ENCODE data around the gene TTC13.

The TTC13 gene

DNA sequence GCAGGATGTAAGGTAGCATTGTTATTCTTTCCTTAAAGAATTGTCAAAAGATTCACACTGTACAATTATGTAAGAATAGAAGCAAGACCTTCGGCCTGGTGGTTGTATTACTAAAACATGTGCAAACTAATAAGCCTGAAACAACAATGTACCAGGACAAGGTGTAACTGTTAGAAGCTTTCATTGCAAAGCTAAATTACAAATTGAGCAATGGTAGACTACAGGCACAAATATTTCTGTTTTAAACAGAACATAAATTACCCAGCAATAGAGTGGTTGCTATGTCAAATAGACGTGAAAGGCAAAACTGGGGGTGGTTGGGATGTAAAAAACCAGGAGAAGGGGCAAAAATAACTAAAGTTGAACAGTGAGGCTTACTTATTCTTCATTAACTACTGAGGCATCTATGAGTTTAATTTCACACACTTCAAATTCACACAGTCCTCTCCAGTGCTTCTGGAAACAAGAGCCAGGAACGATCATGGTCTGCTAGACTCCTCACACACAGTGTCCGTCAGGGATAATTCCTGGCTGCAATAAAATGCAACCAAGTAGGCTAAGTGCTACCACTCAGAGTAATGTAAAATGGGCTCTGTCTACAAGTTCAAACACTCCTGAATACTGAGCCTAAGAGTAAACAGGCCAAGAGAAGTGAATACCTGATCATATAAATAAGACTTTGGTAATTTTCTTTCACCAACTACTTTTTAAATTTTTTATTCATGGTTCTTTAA is 71.0 kb downstream of the TTC13 start:
- DNase-seq (ENCODE audit: low spot score) = no peak

- no peak for DNase-seq (ENCODE audit: low spot score)
These were observed 72.4 kb downstream of the TTC13 start for GRCh38 chr1:230906226-230906625.

GRCh38 chr1:230905733-230906132 is 72.9 kb downstream of the TTC13 start:
- peak; percentile 70 for DNase-seq (ENCODE audit: low spot score)

DNA sequence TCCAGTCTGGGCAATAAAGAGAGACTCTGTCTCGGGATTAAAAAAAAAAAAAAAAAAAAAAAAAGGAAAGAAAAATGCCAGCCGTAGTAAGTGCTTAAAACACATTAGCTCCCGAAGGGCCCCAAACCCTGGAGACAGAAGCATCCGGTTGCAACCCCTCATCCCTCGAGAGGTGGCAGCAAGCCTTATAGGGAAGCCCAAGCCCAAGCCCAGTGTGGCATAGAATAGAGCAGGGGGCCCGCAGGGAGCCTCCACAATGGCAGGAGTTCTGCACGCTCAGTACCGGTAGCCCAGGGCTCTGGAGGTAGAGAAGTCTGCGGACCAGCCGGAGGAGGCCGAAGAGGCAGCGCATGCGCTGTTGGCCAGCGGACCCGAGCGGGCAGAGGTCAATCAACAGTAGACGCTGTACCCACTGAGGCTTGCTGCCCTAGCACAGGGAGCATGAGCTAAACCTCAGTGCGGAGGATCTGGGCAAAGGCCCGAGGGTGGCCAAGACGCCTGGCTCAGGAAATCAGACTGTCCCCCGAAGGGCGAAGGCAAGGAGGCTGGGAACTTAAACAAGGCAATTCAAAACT is 76.2 kb downstream of the TTC13 start:
- DNase-seq (ENCODE audit: low spot score) = no peak

DNA sequence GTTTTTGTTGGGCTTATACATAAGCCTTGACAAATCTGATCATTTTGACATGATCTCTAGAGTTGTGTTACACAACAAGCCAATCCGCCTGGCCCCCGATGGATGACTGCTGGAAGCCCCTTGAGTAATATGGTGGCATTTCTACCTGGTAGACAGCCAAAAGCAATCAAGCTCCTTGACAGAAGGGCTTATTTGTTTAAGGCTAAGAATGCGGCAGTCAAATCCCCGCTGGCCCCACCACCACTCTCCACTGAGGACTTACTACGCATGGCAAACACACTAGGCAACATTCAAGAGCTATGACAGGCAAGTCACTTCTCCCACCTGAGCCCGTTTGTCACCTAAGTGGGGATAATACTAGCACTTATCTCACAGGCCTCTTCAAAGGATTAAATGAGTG is 77.0 kb downstream of the TTC13 start:
- no peak for DNase-seq (ENCODE audit: low spot score)

- no peak for DNase-seq (ENCODE audit: low spot score)
These were observed 77.7 kb downstream of the TTC13 start for GRCh38 chr1:230900984-230901383.

- peak; percentile 84 for DNase-seq (ENCODE audit: low spot score)
These were observed 78.8 kb downstream of the TTC13 start for GRCh38 chr1:230899841-230900251.

DNA sequence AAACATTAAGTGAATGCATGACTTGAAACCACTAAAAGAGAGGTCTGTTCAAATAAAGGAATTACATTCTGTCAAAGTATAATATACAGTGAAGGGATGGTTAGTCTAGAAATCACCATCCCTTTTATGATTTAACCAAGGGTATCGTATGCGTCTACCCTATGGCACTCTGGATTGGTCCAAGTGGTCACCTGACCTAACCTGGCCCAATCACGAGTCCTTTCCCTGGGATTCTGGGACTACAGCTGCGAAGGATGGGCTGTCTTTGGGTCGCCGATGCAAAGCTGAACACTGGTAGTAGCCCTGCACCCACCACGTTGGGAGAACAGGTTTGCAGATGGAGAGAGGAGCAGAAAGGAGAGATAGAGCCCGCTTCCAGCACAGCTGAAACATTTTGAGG is 79.9 kb downstream of the TTC13 start:
- DNase-seq (ENCODE audit: low spot score) = no peak

GRCh38 chr1:230898144-230898543 is 80.5 kb downstream of the TTC13 start:
- DNase-seq (ENCODE audit: low spot score) = no peak

DNA sequence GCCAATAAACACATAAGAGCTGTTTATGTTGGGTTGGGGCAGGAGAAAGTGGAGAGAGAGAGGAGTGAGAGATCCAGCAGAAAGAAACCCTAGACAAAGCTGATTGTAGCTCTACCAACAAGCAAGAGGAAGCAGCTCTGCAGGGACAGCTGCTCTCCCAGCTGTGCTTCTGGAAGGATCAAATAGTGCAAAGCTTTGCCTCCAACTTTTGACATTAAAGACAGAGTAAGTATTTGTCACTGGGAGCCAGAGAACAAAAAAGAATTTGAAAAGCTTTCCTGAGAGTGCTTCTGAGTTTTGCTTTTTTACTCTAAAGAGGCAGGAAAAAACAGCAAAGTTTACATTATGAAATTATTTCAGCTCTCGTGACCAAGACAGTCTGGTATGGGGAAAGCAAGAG is 81.9 kb downstream of the TTC13 start:
- no peak for DNase-seq (ENCODE audit: low spot score)

DNA sequence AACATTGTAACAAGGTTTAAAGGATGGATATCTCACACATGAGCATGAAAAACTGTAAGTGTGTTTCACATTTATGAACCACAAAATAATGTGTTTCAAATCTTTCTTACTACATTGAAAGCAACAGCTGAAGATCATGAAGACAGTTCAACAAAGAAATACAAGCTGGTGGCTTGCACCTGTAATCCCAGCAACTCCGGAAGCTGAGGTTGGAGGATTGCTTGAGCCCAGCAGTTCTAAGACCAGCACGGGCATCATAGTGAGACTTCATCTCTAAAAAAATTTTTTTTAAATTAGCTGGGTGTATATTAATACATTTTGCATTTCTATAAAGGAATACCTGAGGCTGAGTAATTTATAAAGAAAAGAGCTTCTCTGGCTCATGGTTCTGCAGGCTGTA is 83.2 kb downstream of the TTC13 start:
- DNase-seq (ENCODE audit: low spot score) = no peak

DNA sequence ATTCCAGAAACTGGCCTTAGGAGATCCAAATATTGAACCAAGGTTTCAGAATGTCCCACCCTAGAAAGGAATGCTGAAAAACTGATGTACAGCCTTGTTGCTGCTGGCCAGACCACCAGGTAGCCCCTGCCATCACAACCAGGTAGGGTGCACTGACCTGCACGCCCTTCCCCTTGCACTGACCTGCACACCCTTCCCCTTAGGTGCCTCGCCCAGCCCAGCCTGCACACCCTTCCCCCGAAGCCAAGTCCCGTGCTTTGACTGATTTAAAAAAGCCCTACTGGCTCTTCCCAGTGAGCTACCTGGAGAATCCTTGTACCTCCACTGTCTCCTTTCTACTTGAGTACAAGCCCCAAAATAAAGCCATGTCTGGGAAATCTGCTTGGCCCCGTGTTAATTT is 84.0 kb downstream of the TTC13 start:
- no peak for DNase-seq (ENCODE audit: low spot score)

GRCh38 chr1:230894032-230894431 is 84.6 kb downstream of the TTC13 start:
- no peak for DNase-seq (ENCODE audit: low spot score)

DNA sequence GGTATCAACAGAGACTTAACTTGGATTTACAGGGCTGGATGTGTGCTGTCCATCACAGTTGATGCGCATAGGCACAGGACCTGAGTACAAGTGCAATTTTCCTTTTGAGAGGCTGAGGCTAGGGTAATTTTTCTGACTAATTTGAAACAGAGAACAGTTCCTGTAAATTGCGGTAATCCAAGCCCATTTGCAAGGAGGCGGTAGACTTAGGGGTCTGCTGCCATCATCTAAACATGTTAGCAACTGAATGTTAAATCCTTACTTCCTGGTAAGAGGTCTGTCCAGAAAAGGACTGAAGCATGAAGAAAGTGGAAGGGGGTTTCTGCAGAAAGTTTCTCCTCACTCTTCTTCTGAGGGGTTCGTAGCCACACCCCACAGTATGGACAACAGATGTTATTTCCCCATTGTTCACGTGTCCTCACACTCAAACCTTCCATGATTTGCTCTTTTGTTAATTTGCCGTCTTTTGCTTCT is 86.6 kb downstream of the TTC13 start:
- peak; percentile 21 for DNase-seq (ENCODE audit: low spot score)

DNA sequence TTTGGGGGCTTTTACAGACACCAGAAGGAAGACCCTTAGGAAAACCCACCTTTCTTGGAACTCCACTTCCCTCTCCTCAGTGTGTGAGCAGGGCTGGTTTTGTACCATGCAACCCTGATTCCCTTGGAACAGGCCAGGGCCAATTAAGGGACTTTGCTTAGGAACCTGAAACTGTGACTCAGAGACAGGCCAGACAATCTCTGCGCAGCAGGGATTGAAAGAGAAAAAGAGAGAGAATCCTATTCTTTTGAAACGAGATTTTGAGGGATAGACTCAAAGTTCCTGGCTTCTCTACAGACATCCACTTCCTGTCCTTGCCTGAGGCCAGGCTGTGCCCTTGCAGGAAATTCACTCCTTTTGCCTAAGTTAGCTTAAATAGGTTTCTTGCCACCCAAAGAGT is 87.2 kb downstream of the TTC13 start:
- DNase-seq (ENCODE audit: low spot score) = peak; percentile 67

- DNase-seq (ENCODE audit: low spot score) = no peak
These were observed 94.0 kb downstream of the TTC13 start for GRCh38 chr1:230884646-230885045.

- DNase-seq (ENCODE audit: low spot score) = peak; percentile 30
These were observed 94.7 kb downstream of the TTC13 start for GRCh38 chr1:230883967-230884366.

- no peak for DNase-seq (ENCODE audit: low spot score)
These were observed 98.9 kb downstream of the TTC13 start for GRCh38 chr1:230879778-230880177.

DNA sequence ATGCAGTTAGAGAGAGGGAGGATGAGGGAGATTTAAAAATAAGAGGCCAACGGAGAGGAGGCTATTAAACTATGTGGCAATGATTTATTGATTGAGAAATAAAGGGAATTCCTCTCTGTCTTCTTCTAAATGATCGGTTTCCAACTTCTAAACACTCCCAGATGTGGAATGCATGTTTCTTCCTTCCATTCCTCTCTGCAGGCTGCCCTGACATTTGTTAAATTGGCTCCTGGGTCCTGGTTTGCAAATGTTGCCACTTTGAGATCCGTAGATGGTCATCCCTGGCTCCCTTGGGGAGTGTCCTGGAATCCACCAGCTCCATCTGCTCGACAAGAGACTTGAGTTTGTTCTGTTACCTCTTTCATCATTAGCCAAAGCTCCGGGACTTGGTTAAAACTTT is 100.1 kb downstream of the TTC13 start:
- DNase-seq (ENCODE audit: low spot score) = peak; percentile 90

DNA sequence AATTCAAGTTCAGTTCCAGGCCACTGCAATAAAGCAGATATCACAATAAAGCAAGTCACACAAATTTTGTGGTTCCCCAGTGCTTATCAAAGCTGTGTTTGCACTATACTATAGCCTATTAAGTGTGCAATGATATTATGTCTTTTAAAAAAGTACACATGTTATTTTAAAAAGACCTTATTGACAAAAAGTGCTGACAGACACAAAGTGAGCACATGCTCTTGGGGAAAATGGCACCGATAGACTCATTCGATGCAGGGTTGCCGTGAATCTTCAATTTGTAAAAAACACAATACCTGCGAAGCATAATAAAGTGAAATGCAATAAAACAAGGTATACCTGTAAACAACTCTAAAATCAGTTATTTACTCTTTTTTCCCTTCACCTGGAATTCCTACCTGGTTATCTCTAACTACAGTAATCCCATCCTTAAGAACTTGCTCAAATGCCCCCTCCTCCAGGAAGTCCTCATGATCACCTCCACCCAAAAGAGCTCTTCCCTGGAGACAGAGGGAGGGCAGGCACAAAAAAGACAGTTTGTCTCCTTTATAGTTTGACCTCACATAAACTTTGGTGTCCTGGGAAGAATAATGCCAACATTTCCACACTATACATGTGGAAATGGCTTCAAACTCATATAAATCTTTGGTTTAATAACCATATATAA is 100.6 kb downstream of the TTC13 start:
- DNase-seq (ENCODE audit: low spot score) = no peak

GRCh38 chr1:230877146-230877923 is 101.3 kb downstream of the TTC13 start:
- DNase-seq (ENCODE audit: low spot score) = peak; percentile 85

DNA sequence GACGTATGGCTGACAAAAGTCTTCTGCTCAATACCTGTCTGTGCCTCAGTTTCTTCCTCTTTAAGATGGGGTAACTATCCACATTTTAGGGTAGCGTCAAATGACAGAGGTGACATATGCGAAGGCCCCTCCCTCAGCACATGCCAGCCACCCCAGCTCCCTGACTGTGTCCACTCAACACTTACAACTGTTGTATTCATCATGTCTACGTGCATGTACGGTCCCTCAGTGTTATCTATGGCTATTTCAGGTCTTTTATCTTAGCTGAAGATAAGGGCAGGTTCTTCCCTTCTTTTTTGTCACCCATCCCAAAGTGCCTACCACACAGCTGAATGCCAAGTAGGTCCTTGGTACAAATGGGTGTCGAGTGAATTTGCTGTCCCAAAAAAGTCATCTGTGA is 102.0 kb downstream of the TTC13 start:
- DNase-seq (ENCODE audit: low spot score) = no peak

DNA sequence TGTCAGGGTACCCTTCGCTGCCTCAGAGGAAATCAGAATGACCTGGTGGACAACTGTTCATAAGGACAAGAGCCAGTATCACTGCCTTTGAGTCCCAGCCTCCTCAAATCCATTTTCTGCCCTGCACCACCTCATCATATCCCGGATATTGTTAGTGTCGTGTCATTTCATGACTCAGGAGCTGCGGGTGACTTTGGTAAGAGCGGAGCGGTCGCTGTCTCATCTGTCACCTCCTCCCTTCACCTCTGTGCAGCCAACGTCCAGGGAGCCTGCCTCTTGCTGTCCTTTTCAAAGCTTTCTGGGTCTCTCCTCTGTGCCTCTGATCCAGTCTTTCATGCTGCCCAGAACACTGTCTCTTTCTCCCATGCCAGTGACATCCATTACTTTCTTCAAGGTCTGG is 103.3 kb downstream of the TTC13 start:
- no peak for DNase-seq (ENCODE audit: low spot score)
